Naive B cell (primary cell): ENCODE measurements around the gene MINDY4. TPM values are rescaled to one million over a fixed set of nuclear protein-coding genes. Genes with fewer than 3 reads are reported as not detected.

Experiments
- ATAC-seq, 2 donors: fragments of 150-1000 bp; cut with Tn5 transposase; 2 replicates each; pipeline ENCODE4 v1.10.0; 2021; ENCODE audit warnings: low read depth in 2 of 2, mild to moderate bottlenecking in 2 of 2, moderate library complexity in 2 of 2
- DNase-seq: peaks from one replicate; pipeline ENCODE4 v3.0.0; 2022
- H3K27ac Mint-ChIP-seq, 6 donors: one replicate each; pipeline ENCODE4 v1.8.0; 2020 to 2022; ENCODE audit warnings: mild to moderate bottlenecking in 6 of 6, mixed read lengths in 6 of 6, moderate library complexity in 5 of 6, inconsistent platforms in 2 of 6
- H3K27me3 Mint-ChIP-seq, 3 donors: one replicate each; pipeline ENCODE4 v1.8.0; 2021 to 2022; ENCODE audit warnings: mixed read lengths in 3 of 3, mild to moderate bottlenecking in 1 of 3
- H3K36me3 Mint-ChIP-seq, 2 donors: one replicate each; pipeline ENCODE4 v1.8.0; 2020 to 2022; ENCODE audit warnings: mixed read lengths in 2 of 2, inconsistent platforms in 1 of 2, mild to moderate bottlenecking in 1 of 2
- H3K4me1 Mint-ChIP-seq, 3 donors: one replicate each; pipeline ENCODE4 v1.8.0; 2020 to 2022; ENCODE audit warnings: mixed read lengths in 3 of 3, inconsistent platforms in 1 of 3, mild to moderate bottlenecking in 1 of 3, moderate library complexity in 1 of 3
- H3K4me3 Mint-ChIP-seq, 8 donors: one replicate each; pipeline ENCODE4 v1.8.0; 2020 to 2022; ENCODE audit warnings: mild to moderate bottlenecking in 8 of 8, mixed read lengths in 8 of 8, moderate library complexity in 8 of 8, inconsistent platforms in 2 of 8
- H3K9me3 Mint-ChIP-seq, 7 donors: one replicate each; pipeline ENCODE4 v1.8.0; 2020 to 2022; ENCODE audit warnings: mixed read lengths in 7 of 7, mild to moderate bottlenecking in 5 of 7, inconsistent platforms in 2 of 7, moderate library complexity in 1 of 7
- polyA plus RNA-seq, 6 donors: library from polyadenylated mRNA; unstranded; fragments of 300-500 nt; fragmentation: Illumina TruSeq; gene quantifications; one replicate each; pipeline ENCODE4 v1.2.3, GENCODE V29; 2021; ENCODE audit warnings: low read depth in 6 of 6

The MINDY4 gene
- polyA plus RNA-seq, 6 donors from 2014 or later, result 0.14 to 0.16 TPM; not detected in 4

GRCh38 chr7:30927040-30927439 lies 155.8 kb downstream of the MINDY4 start:
- Mint-ChIP-seq H3K4me3 (no peak overlapping the region), H3K27ac (no peak overlapping the region), H3K36me3 (no peaks in the 10 kb centered on the region), H3K9me3 (peaks cover 0 to 16% (median 5%) of the 10 kb centered on the region in 7 donors), H3K27me3 (peaks cover 0 to 5% (median 0%) of the 10 kb centered on the region in 3 donors), H3K4me1 (no peaks in the 10 kb centered on the region)
- ATAC-seq, result no peak
- DNase-seq, result no peak

DNA sequence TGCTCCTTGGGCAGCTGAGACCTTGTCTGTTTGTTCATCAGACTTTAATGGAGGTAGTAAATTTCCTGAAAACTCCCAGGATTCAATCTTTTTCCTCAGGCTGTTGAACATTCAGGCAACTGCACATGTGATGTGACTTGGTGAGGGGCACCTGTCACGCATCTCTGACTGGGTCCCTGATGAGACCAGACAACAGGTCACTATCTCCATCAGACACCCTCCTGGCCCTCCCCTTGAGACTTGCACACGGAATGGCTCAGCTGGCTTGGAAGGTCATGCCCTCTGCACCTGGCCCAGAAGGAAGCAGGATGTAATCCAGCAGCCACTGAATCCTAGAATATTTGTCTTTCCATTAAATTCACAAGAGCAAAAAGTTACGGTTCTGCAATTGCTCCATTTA lies 156.3 kb downstream of the MINDY4 start:
- Mint-ChIP-seq H3K27ac (no peak overlapping the region), H3K4me1 (no peaks in the 10 kb centered on the region), H3K9me3 (peaks cover 0 to 16% (median 5%) of the 10 kb centered on the region in 7 donors), H3K36me3 (no peaks in the 10 kb centered on the region), H3K4me3 (no peak overlapping the region), H3K27me3 (peaks cover 0 to 5% (median 0%) of the 10 kb centered on the region in 3 donors)
- ATAC-seq, result no peak
- no peak for DNase-seq

DNA sequence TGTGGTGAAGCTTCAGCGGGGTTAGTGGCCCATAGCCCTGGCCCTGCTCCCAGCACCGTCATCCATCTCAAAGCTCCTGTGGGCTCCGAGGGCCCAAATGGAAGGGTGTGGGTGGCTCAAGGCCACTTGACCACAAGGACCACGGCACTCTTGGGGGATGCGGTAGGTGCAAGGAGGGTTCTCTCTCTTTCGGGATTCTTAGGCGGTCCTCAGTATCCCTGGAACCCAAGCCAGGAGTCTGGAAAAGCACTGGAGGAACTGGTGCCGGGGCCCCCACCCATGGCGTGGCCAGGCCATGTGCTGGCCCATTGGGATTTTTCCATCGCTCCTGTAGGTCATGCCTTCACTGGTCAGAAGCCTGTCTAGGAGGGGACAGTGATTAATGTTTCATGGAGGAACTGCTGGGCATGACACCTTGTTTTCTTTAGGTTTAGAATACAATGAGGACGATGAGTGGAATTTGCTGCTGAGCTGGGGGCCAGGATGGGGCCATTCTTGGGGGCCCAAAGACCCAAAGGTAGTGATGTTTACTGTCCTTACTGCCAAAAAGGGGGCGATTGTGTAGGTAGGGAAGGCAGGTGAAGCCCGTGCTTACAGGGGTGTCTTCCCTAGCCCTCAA lies 157.1 kb downstream of the MINDY4 start:
- DNase-seq, result no peak
- H3K4me1 Mint-ChIP-seq, result no peaks in the 10 kb centered on the region
- H3K27ac Mint-ChIP-seq, result no peak overlapping the region
- no peaks in the 10 kb centered on the region for H3K36me3 Mint-ChIP-seq
- peaks cover 0 to 16% (median 5%) of the 10 kb centered on the region in 7 donors for H3K9me3 Mint-ChIP-seq
- no peak overlapping the region for H3K4me3 Mint-ChIP-seq
- H3K27me3 Mint-ChIP-seq, result peaks cover 0 to 5% (median 0%) of the 10 kb centered on the region in 3 donors
- no peak for ATAC-seq

DNA sequence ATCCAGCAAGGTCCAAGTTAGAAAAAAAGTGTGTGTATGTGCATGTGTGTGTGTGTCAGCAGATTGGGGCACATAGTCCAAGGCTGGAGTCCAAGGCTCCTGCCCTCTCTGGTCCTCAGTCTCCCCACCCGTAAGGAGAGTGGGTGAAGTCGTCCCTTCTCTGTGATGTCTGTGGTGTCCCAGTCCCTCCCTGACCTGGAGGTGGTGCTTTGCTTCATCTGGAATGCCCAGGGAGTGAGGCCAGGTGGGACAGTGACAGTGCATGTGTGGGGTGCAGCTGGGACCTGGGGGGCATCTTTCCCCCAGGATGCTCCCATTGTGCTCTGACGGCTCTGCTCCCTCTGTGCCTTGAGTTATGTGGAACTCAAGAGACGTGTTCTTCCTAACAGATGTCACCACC lies 158.5 kb downstream of the MINDY4 start:
- H3K4me1 Mint-ChIP-seq, result no peaks in the 10 kb centered on the region
- DNase-seq, result no peak

GRCh38 chr7:30930621-30931020 lies 159.4 kb downstream of the MINDY4 start:
- no peak for ATAC-seq

More for the DNA sequence above, 158.5 kb downstream of the MINDY4 start:
- Mint-ChIP-seq H3K9me3 (peaks cover 0 to 16% (median 5%) of the 10 kb centered on the region in 7 donors), H3K4me3 (no peak overlapping the region), H3K27ac (no peak overlapping the region), H3K27me3 (peaks cover 0 to 5% (median 0%) of the 10 kb centered on the region in 3 donors), H3K36me3 (no peaks in the 10 kb centered on the region)
- ATAC-seq, result no peak

GRCh38 chr7:30931161-30931928 lies 160.1 kb downstream of the MINDY4 start:
- peaks cover 0 to 13% (median 2%) of the 10 kb centered on the region in 3 donors for H3K27me3 Mint-ChIP-seq
- H3K27ac Mint-ChIP-seq, result no peak overlapping the region
- H3K36me3 Mint-ChIP-seq, result no peaks in the 10 kb centered on the region

More at GRCh38 chr7:30930621-30931020, 159.4 kb downstream of the MINDY4 start:
- H3K36me3 Mint-ChIP-seq, result no peaks in the 10 kb centered on the region
- DNase-seq, result no peak
- no peak overlapping the region for H3K27ac Mint-ChIP-seq
- no peaks in the 10 kb centered on the region for H3K4me1 Mint-ChIP-seq
- H3K27me3 Mint-ChIP-seq, result peaks cover 0 to 11% (median 0%) of the 10 kb centered on the region in 3 donors
- H3K4me3 Mint-ChIP-seq, result no peak overlapping the region
- H3K9me3 Mint-ChIP-seq, result peaks cover 0 to 16% (median 5%) of the 10 kb centered on the region in 7 donors

DNA sequence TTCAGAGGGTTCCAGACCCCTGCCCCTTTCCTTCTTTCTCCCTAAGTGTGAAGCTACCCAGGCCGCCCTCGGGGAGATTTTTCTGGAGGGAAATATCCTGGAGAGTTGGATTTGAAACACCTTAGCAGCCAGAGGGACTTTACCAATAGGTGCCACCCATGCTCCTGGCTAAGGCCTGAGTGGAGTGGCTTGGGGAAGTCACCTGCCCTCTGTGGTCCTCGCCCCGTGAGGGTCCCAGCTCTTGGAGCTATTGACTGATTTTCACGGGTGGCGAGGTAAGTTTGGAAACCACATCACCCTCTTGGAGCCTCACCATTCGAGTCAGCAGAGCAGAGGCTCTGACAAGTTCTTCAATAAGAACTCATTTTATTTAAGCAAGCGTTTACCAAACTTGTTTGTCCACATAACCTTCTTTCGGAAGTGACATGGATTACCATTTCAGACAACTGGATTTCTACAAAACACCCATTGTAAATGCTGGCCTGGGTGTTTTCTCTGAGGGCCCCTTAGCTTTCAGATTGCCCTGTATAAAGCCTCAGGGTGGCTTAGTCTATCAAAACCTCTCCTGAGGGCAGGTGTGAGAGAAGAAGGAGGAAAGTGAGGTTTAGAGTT lies 160.8 kb downstream of the MINDY4 start:
- Mint-ChIP-seq H3K36me3 (no peaks in the 10 kb centered on the region), H3K9me3 (peaks cover 0 to 11% (median under 1%) of the 10 kb centered on the region in 7 donors), H3K27ac (no peak overlapping the region), H3K27me3 (peaks cover 0 to 20% (median 6%) of the 10 kb centered on the region in 3 donors), H3K4me3 (no peak overlapping the region), H3K4me1 (no peaks in the 10 kb centered on the region)
- ATAC-seq (no peak), DNase-seq (no peak)

More at GRCh38 chr7:30931161-30931928, 160.1 kb downstream of the MINDY4 start:
- Mint-ChIP-seq H3K4me3 (no peak overlapping the region), H3K4me1 (no peaks in the 10 kb centered on the region), H3K9me3 (peaks cover 0 to 16% (median 5%) of the 10 kb centered on the region in 7 donors)
- DNase-seq (no peak), ATAC-seq (no peak)

- ATAC-seq (no peak), DNase-seq (no peak)
- Mint-ChIP-seq H3K4me3 (no peak overlapping the region), H3K9me3 (peaks cover 0 to 6% (median 0%) of the 10 kb centered on the region in 7 donors), H3K27ac (no peak overlapping the region), H3K36me3 (no peaks in the 10 kb centered on the region), H3K4me1 (no peaks in the 10 kb centered on the region), H3K27me3 (peaks cover 0 to 25% (median 10%) of the 10 kb centered on the region in 3 donors)
Observed at GRCh38 chr7:30932562-30932961, 161.3 kb downstream of the MINDY4 start.

DNA sequence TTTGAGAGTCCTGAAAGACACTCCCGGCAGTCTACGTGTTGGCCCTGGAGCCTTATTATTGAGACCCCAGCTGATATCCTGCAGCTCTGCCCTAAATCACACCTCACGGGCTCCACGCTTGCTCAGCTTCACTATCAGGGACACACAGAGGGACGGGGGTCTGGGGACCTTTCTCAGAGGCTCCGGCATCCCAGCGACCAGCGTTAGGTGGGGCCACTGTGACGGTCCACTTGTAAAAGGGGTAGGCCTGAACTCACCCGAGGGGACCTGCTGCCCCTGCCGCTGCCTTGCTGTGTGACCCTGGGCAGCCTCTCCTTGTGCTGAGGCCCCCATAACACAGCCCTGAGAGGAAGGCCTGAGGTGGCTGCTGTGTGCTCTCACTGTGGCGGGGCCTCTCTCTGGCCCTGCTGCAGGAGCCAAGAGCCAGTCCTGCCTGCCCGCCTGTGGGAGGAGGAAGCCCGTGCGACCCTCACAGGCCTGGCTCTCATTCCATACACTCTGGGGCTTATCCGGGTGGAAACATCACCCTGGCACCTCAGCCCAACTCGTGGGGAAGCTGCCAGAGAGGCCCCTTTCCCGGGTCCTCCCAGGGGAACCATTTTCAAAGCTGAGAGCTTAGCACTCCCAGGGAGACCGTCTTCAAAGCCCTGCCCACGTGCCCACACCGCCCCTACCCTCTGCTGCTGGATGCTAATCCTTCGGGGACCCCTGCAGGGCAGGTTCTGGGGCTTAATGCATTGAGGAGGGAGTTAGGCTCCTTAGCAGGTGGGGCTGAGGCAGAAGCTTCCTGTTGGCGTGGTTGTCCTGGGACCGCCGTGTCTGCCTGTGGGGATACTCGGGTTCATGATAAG lies 162.1 kb downstream of the MINDY4 start:
- ATAC-seq (no peak), DNase-seq (no peak)
- Mint-ChIP-seq H3K36me3 (no peaks in the 10 kb centered on the region), H3K4me1 (no peaks in the 10 kb centered on the region), H3K27ac (no peak overlapping the region), H3K4me3 (no peak overlapping the region), H3K27me3 (peaks cover 0 to 31% (median 16%) of the 10 kb centered on the region in 3 donors), H3K9me3 (no peaks in the 10 kb centered on the region)

- Mint-ChIP-seq H3K9me3 (peaks cover 0 to 1% (median 0%) of the 10 kb centered on the region in 7 donors), H3K36me3 (no peaks in the 10 kb centered on the region), H3K4me1 (no peaks in the 10 kb centered on the region), H3K4me3 (no peak overlapping the region), H3K27ac (no peak overlapping the region), H3K27me3 (peaks cover 0 to 27% (median 17%) of the 10 kb centered on the region in 3 donors)
- ATAC-seq (no peak), DNase-seq (no peak)
Observed at GRCh38 chr7:30934225-30934624, 163.0 kb downstream of the MINDY4 start.

DNA sequence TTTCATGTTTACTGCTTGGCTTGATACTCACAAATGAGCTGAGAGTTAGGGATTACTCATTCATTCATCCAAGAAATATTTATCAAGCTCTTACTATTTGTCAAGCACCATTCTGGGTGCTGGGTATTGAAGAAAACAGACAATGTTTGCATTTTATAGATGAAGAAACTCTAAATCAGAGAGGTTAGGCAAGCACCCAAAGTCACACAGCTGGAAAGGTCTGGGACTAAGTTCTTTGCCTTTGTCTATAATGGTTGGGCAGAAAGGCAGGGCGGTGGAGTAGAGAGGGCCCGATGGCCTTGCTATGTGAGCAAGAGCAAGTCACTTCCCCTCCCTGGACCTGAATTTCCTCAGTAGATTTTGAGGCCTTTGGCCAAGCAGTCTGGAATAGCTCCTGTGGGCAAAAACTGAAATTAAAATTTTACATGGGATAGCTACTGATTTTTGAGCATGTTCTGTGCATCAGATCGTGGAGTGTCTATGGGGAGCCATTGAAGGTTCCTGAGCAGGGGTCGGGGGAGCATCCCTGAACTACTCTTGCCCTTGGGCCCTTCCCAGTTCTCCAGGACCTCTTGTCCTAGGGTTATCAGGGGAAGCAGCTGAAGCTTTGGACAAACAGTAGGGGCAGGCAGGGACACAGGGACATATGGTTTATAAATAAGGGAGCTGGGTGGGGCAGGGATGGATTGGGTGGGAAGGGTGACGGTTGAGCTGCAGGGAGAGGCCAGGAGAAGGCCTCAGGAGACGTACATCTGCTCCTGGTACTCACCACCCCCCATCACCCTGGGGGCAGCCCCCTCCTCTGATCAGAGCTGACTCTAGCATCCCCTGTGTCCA lies 163.7 kb downstream of the MINDY4 start:
- no peak overlapping the region for H3K4me3 Mint-ChIP-seq
- no peaks in the 10 kb centered on the region for H3K4me1 Mint-ChIP-seq
- ATAC-seq, result no peak
- no peak for DNase-seq
- peak overlapping the region in 1 of 6 donors; percentile 33 for H3K27ac Mint-ChIP-seq
- H3K9me3 Mint-ChIP-seq, result peaks cover 0 to 6% (median 3%) of the 10 kb centered on the region in 7 donors
- peaks cover 7 to 34% (median 24%) of the 10 kb centered on the region in 3 donors for H3K27me3 Mint-ChIP-seq
- H3K36me3 Mint-ChIP-seq, result no peaks in the 10 kb centered on the region

DNA sequence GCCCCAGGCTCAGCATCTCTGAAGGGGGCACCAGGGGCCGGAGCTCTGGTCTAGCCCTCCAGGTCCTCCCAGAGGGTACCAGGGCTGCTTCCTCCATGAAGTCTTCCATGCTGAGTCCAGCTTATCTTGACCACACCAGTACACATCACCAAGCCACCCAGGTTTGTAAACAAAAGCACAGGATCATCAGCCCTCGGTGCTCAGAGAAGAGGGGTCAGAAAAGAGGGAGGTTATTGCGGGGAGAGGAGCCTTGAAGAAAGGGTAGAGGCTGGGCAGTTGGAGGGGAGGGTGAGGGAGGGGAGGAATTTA lies 164.3 kb downstream of the MINDY4 start:
- Mint-ChIP-seq H3K27me3 (peaks cover 13 to 34% (median 30%) of the 10 kb centered on the region in 3 donors), H3K9me3 (peaks cover 0 to 6% (median 3%) of the 10 kb centered on the region in 7 donors), H3K4me1 (no peaks in the 10 kb centered on the region), H3K27ac (no peak overlapping the region), H3K4me3 (no peak overlapping the region), H3K36me3 (no peaks in the 10 kb centered on the region)
- no peak for ATAC-seq
- no peak for DNase-seq
